SK-N-MC (cell line): ENCODE measurements around the gene GALK2.
"Not testable (repeated sequence)": the region's sequence is repeated elsewhere in the genome, so short reads cannot be mapped to it uniquely, and the experiment has no call there.

Experiments
- EZH2 ChIP-seq: fragments of 200-600 bp; sonication (generic); IDR thresholded peaks from one replicate; pipeline ENCODE4 v1.6.1; 2017; ENCODE audit warnings: antibody characterized with exemption
- FOXP2 ChIP-seq: optimal IDR thresholded peaks from 2 replicates; pipeline ENCODE3; 2011; ENCODE audit warnings: mild to moderate bottlenecking, moderate library complexity; ENCODE audit not compliant: insufficient read depth; ENCODE audit errors: extremely low read length, control extremely low read depth
- POLR2AphosphoS5 ChIP-seq: IDR thresholded peaks from 2 replicates; pipeline ENCODE4 v1.6.1; 2012; ENCODE audit warnings: mild to moderate bottlenecking, low read depth, low read length, borderline replicate concordance

- not testable (repeated sequence) for TF ChIP-seq EZH2, POLR2AphosphoS5, FOXP2
Observed at GRCh38 chr15:49175582-49176397, 5.7 kb downstream of the GALK2 start.
